Thyroid gland (tissue), 4 donors: ENCODE measurements around the gene PRKD1. TPM values are rescaled to one million over a fixed set of nuclear protein-coding genes. Genes with fewer than 3 reads are reported as not detected.
"Not testable (repeated sequence)": the region's sequence is repeated elsewhere in the genome, so short reads cannot be mapped to it uniquely, and the experiment has no call there.

Experiments
- DNase-seq, 2 donors: peaks; one replicate each; pipeline ENCODE4 v3.0.0-alpha.2; 2019
- H3K27ac ChIP-seq, 3 donors: fragments of 200-600 bp; sonication (generic); 1 replicate in 2 of 3; 2 replicates in 1 of 3; pipeline ENCODE4 v1.5.1; 2016 to 2019; ENCODE audit warnings: mild to moderate bottlenecking in 1 of 3, moderate library complexity in 1 of 3
- H3K27me3 ChIP-seq: fragments of 200-600 bp; sonication (generic); one replicate; pipeline ENCODE4 v1.5.1; 2019
- H3K36me3 ChIP-seq, 2 donors: fragments of 200-600 bp; sonication (generic); one replicate each; pipeline ENCODE4 v1.5.1; 2016 to 2019
- H3K4me1 ChIP-seq, 2 donors: fragments of 200-600 bp; sonication (generic); one replicate each; pipeline ENCODE4 v1.5.1; 2017 to 2019
- H3K4me3 ChIP-seq, 3 donors: fragments of 200-600 bp; sonication (generic); replicated peaks in 1 of 3; 1 replicate in 2 of 3; 2 replicates in 1 of 3; pipeline ENCODE4 v1.5.1; 2016; ENCODE audit warnings: mild to moderate bottlenecking in 1 of 3
- H3K9me3 ChIP-seq: fragments of 200-600 bp; sonication (generic); one replicate; pipeline ENCODE4 v1.5.1; 2017
- POLR2A ChIP-seq, 2 donors: fragments of 450-650 bp; IDR thresholded peaks; one replicate each; pipeline ENCODE4 v1.6.1; 2017; ENCODE audit warnings: antibody characterized with exemption in 2 of 2, mild to moderate bottlenecking in 2 of 2, moderate library complexity in 1 of 2
- WGBS, 2 donors: methylation state at CpG; one replicate each; pipeline ENCODE4 v1.1.5; 2017; 5-methylcytosine and 5-hydroxymethylcytosine counted together
- intact Hi-C: fragments of 100-400 bp; cut with DNase I; formaldehyde crosslinking; loops from one replicate; pipeline ENCODE4 v1.15.1; 2023
- total RNA-seq, 4 donors: library from RNA; depleted of rRNA; stranded (reverse); fragments of >200 nt; gene quantifications; one replicate each; pipeline ENCODE4 v1.2.3, GENCODE V29; 2016
- TF ChIP-seq, protein P1 (sequence below), 6 experiments: fragments of 200-600 bp in 3 of 6; fragments of 450-650 bp in 3 of 6; sonication (generic) in 3 of 6; IDR thresholded peaks; one replicate each; pipeline ENCODE4 v1.5.1; 2016 to 2019; ENCODE audit warnings: antibody characterized with exemption in 6 of 6, mild to moderate bottlenecking in 2 of 6, inconsistent platforms in 1 of 6, moderate library complexity in 1 of 6

The PRKD1 gene
- total RNA-seq, 4 donors from 2014 or later, result 12.7 to 17.4 (median 14.3) TPM

DNA sequence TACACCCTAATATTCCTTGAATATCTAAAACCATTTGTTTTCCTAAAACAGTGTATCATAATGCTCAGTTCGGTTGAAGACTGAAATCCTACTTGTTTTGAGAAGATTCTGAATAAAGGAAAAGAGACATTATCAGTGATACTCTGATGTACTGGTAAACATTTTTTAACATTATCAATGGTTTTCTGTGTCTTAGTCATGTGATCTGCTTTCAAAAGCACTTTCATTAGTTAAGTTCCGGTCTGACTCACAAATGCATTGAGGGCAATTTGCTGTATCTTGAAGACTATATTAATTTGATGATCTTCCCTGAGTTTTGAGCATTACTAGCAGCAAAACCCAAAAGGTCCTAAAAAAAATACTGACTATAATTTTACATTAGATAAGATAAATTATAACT is 145.6 kb downstream of the PRKD1 start:
- Histone ChIP-seq H3K36me3 (no peaks in the 10 kb centered on the region), H3K27me3 (no peaks in the 10 kb centered on the region), H3K4me3 (no peak overlapping the region), H3K4me1 (no peaks in the 10 kb centered on the region), H3K9me3 (no peaks in the 10 kb centered on the region), H3K27ac (no peak overlapping the region)
- intact Hi-C loops, result no loop called here
- 91 to 93% methylated on average over 2 of the region's 2 CpGs for WGBS, 2 donors
- TF ChIP-seq, protein P1, sequence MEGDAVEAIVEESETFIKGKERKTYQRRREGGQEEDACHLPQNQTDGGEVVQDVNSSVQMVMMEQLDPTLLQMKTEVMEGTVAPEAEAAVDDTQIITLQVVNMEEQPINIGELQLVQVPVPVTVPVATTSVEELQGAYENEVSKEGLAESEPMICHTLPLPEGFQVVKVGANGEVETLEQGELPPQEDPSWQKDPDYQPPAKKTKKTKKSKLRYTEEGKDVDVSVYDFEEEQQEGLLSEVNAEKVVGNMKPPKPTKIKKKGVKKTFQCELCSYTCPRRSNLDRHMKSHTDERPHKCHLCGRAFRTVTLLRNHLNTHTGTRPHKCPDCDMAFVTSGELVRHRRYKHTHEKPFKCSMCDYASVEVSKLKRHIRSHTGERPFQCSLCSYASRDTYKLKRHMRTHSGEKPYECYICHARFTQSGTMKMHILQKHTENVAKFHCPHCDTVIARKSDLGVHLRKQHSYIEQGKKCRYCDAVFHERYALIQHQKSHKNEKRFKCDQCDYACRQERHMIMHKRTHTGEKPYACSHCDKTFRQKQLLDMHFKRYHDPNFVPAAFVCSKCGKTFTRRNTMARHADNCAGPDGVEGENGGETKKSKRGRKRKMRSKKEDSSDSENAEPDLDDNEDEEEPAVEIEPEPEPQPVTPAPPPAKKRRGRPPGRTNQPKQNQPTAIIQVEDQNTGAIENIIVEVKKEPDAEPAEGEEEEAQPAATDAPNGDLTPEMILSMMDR (IDR thresholded peaks at IDR 0.05), result no peak
- TF ChIP-seq POLR2A (IDR thresholded peaks at IDR 0.05), result no peak
- DNase-seq, result no peak

DNA sequence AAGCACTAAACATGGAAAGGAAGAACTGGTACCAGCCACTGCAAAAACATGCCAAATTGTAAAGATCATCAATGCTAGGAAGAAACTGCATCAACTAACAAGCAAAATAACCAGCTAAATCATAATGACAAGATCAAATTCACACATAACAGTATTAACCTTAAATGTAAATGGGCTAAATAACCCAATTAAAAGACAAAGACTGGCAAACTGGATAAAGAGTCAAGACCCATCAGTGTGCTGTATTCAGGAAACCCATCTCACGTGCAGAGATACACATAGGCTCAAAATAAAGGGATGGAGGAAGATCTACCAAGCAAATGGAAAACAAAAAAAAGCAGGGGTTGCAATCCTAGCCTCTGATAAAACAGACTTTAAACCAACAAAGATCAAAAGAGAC is 150.5 kb downstream of the PRKD1 start:
- H3K4me3 ChIP-seq, H3K36me3 ChIP-seq, H3K4me1 ChIP-seq, intact Hi-C loops, H3K9me3 ChIP-seq, H3K27ac ChIP-seq, H3K27me3 ChIP-seq, DNase-seq: not testable (repeated sequence)
- 94 to 96% methylated on average over 1 of the region's 1 CpG for WGBS, 2 donors

DNA sequence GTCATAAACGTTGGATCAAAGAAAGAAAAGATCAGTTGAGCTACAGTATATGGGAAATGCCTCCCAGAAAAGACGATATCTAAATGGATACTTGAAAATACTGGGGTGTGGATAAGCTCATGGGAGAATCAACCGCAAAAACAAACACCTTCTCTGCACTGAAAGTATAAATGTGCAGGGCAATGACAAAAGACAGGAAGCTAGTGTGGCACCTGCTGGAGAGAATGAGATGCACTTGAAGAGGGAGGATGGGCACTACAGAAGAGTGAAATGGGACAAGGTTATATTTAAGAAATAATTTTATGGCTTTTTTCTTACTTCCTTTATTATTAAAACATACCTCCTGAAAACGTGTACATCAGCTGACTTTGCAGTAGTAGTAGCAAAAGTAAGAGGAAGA is 153.7 kb downstream of the PRKD1 start:
- TF ChIP-seq POLR2A (IDR thresholded peaks at IDR 0.05), result no peak
- TF ChIP-seq, protein P1 (IDR thresholded peaks at IDR 0.05), result no peak
- DNase-seq, result no peak
- WGBS, 2 donors, result 65 to 72% methylated on average over 4 of the region's 4 CpGs
- H3K4me1 ChIP-seq, result no peaks in the 10 kb centered on the region
- H3K4me3 ChIP-seq, result no peak overlapping the region
- no peaks in the 10 kb centered on the region for H3K9me3 ChIP-seq
- H3K27me3 ChIP-seq, result no peaks in the 10 kb centered on the region
- H3K27ac ChIP-seq, result no peak overlapping the region
- H3K36me3 ChIP-seq, result no peaks in the 10 kb centered on the region
- intact Hi-C loops, result no loop called here

DNA sequence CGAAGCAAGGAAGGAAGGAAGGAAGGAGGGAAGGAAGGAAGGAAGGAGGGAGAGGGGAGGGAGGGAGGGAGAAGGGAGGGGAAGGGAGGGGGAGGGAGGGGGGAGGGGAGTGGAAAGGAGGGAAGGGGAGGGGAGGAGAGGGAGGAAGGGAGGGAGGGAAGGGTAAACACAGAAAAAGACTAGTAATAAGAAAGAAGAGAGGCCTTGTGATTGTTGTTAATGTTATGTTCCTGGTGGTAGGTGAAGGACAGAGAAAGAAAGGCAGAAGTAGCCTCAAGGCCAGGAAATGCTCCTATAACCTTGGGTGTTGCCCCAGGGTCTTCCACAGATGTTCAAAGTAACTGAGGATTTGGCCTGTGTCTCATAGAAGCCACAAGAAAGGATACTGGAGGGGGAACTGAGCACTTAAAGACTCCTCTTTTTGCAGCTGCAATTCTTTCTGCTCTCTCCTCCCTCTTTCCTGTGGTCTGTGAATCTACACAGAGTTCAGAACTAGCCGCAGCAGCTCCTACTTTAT is 164.2 kb downstream of the PRKD1 start:
- Histone ChIP-seq H3K27ac (no peak overlapping the region), H3K27me3 (no peaks in the 10 kb centered on the region), H3K36me3 (no peaks in the 10 kb centered on the region), H3K4me3 (no peak overlapping the region), H3K9me3 (no peaks in the 10 kb centered on the region), H3K4me1 (no peaks in the 10 kb centered on the region)
- 89 to 95% methylated on average over 2 of the region's 2 CpGs for WGBS, 2 donors
- DNase-seq, result no peak
- TF ChIP-seq, protein P1 (IDR thresholded peaks at IDR 0.05), result no peak
- no peak for TF ChIP-seq POLR2A (IDR thresholded peaks at IDR 0.05)
- intact Hi-C loops, result no loop called here

DNA sequence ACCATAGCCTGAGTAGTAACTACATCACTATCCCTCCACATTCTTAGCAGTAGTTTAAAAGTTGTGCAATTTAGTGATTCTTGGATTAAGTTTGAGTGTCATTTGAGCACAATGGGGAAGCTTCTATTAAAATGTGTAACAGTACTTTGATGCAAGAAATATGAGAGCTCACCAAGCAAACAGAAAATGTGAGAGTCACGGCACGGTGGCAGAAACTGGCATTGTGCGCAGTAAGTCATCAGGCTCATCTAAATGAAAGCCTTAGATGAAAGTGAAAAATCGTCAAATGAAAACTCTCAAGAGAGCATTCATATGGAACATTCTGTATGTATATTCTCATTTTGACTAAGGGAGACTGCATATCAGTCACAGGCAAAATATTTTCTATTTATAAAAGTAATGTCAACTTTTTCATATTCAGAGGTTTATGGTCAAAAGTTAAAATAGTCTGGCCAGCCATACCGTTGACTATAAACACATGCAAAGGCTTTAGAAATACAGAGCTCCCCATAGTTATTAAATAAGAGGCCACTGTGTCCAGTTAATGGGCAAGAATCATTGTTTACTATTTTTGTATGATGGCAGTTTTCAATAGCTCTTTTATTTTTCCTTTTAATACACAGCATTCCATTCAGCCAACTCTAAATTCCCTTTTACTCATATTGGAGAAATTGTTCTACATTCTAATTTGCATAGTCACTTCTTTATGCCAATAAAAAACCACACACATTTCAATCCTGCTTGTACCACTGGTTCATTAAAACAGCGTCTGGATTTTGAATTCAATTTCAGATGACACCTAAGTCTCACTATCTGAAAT is 167.9 kb downstream of the PRKD1 start:
- 89 to 90% methylated on average over 6 of the region's 6 CpGs for WGBS, 2 donors
- H3K4me1 ChIP-seq, result peaks cover 0 to 5% of the 10 kb centered on the region in 2 donors
- H3K4me3 ChIP-seq, result no peak overlapping the region
- H3K36me3 ChIP-seq, result no peaks in the 10 kb centered on the region
- no peaks in the 10 kb centered on the region for H3K27me3 ChIP-seq
- TF ChIP-seq POLR2A (IDR thresholded peaks at IDR 0.05), result no peak
- TF ChIP-seq, protein P1 (IDR thresholded peaks at IDR 0.05), result no peak
- no peaks in the 10 kb centered on the region for H3K9me3 ChIP-seq
- intact Hi-C loops, result no loop called here
- no peak overlapping the region for H3K27ac ChIP-seq
- no peak for DNase-seq
